SJSA1 (cell line): ENCODE results near the gene TRIM62. TPM values are rescaled to one million over a fixed set of nuclear protein-coding genes. Genes with fewer than 3 reads are reported as not detected.
"Not testable (repeated sequence)": the region's sequence is repeated elsewhere in the genome, so short reads cannot be mapped to it uniquely, and the experiment has no call there.

Source experiments
- DNase-seq, 2 experiments: peaks; one replicate each; pipeline ENCODE4 v3.0.0-alpha.2; 2015 to 2020; ENCODE audit warnings: low spot score in 2 of 2, low read depth in 1 of 2
- H3K27ac ChIP-seq: fragments of 250-450 bp; sonication (Bioruptor Pico); 2 replicates; pipeline ENCODE4 v1.5.1; 2020; ENCODE audit warnings: mild to moderate bottlenecking, moderate library complexity
- H3K27me3 ChIP-seq: fragments of 250-450 bp; sonication (Bioruptor Pico); replicated peaks from 2 replicates; pipeline ENCODE4 v1.5.1; 2020; ENCODE audit warnings: mild to moderate bottlenecking, moderate library complexity
- H3K36me3 ChIP-seq: fragments of 250-450 bp; sonication (Bioruptor Pico); 2 replicates; pipeline ENCODE4 v1.5.1; 2020; ENCODE audit warnings: mild to moderate bottlenecking
- H3K4me1 ChIP-seq: fragments of 250-450 bp; sonication (Bioruptor Pico); replicated peaks from 2 replicates; pipeline ENCODE4 v1.6.1; 2021; ENCODE audit warnings: mild to moderate bottlenecking
- H3K4me3 ChIP-seq: fragments of 250-450 bp; sonication (Bioruptor Pico); 2 replicates; pipeline ENCODE4 v1.5.1; 2020; ENCODE audit warnings: mild to moderate bottlenecking
- H3K9me3 ChIP-seq: fragments of 250-450 bp; sonication (Bioruptor Pico); replicated peaks from 2 replicates; pipeline ENCODE4 v1.5.1; 2020; ENCODE audit warnings: mild to moderate bottlenecking
- total RNA-seq: library from RNA; depleted of rRNA; stranded (reverse); fragments of >200 nt; shearing (Covaris generic); gene quantifications from 2 replicates; pipeline ENCODE4 v1.2.3, GENCODE V29; 2014

The TRIM62 gene
- total RNA-seq, 1 experiment from 2014 or later, result 6.2 TPM

GRCh38 chr1:33147275-33147996 is 34.4 kb downstream of the TRIM62 start:
- Histone ChIP-seq H3K9me3 (no peaks in the 10 kb centered on the region), H3K27ac (no peak overlapping the region), H3K36me3 (peaks cover 25% of the 10 kb centered on the region), H3K27me3 (no peaks in the 10 kb centered on the region), H3K4me1 (peaks cover 26% of the 10 kb centered on the region), H3K4me3 (no peak overlapping the region)
- no peak for DNase-seq

DNA sequence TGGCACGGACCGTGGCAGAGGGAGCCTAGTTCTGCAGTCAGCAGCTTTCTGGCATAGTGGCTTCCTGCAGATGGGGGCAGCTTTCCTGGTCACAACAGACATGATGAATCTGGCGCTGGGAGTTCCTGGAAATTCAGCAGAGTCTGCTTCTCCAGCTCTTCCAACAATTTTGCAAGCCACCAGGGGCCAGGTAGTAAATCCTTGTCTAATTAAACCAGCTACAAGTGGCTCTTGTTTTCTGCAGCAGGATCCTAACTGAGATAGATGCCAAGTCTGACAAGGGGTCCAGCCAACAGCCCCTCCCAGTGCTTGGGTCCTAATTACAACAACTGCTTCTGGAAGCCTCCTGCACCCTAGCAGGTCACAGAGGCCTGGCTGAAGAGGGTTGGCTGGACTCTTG is 35.8 kb downstream of the TRIM62 start:
- no peak overlapping the region for H3K27ac ChIP-seq
- peaks cover 28% of the 10 kb centered on the region for H3K4me1 ChIP-seq
- H3K9me3 ChIP-seq, result no peaks in the 10 kb centered on the region
- H3K4me3 ChIP-seq, result no peak overlapping the region
- H3K36me3 ChIP-seq, result peaks cover 25% of the 10 kb centered on the region
- DNase-seq, result no peak
- H3K27me3 ChIP-seq, result no peaks in the 10 kb centered on the region

DNA sequence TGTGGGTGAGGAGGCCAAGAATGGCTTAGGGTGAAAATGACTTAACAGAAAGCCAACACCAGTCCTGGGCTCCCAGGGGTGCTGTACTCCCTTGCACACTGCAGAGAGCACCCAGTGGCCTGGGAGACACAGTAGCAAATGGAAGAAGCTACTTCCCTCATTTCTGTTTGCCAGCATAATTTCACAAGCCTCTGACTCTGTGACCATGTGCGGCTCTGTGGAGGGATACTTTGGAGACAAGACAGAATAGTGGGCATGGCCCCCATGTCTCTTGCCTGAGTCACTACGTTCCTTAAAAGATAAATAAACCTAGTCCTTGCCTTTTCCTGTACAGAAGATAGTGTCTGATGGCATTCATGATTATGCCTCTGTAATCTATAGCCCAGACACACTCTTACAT is 38.1 kb downstream of the TRIM62 start:
- Histone ChIP-seq H3K4me1 (peaks cover 28% of the 10 kb centered on the region), H3K9me3 (no peaks in the 10 kb centered on the region), H3K4me3 (no peak overlapping the region), H3K36me3 (peaks cover 25% of the 10 kb centered on the region), H3K27ac (peak overlapping the region; percentile 66), H3K27me3 (no peaks in the 10 kb centered on the region)
- peak; percentile 75 to 78 for DNase-seq

DNA sequence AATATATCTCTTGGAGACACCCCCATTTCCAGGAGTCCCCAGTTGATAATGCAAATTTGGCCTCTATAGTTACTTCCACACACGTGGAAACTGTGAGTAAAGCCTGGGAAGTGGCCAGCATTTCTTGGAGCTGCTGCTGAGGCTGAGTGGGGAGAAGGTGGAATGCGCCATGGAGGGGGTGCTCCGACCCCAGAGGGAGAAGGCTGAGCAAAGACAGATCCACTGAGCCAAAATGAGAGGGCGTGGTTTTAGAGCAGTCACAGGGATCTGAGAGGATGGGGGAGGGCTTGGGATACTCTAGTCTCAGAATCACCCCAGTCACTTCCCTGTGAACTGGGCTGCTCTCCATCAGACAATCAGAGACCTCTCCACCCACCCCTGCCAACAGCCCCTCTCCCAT is 38.7 kb downstream of the TRIM62 start:
- Histone ChIP-seq H3K27me3 (no peaks in the 10 kb centered on the region), H3K9me3 (no peaks in the 10 kb centered on the region), H3K4me3 (no peak overlapping the region), H3K27ac (peak overlapping the region; percentile 66), H3K4me1 (peaks cover 28% of the 10 kb centered on the region), H3K36me3 (peaks cover 24% of the 10 kb centered on the region)
- DNase-seq, result no peak

DNA sequence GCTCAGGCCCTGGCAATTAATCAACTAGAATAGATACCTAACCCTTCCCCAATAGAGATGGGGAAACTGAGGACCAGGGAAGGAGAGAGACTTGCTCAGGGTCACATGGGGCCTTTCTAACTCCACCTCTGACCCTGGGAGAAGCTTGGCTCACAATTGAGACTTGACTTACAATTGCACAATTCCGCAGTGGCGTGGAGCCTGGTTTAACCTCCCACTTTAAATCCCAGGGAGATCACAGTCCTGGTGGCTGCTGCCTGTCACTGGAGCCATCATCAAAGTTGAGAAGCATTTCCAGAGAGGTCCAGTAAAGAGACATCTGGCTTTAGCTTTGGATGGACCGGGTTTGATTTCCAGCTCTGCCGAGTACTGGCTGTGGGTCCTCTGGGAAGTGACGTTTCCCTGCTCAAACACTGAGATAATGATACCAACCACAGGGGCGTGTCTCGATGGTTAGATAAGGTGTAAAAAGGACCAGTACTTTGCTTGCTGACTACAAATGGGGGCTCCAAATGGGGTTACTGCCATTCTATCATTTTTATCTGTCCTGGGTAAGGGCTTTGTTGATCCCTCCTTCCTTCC is 39.3 kb downstream of the TRIM62 start:
- DNase-seq, result no peak
- Histone ChIP-seq H3K27me3 (no peaks in the 10 kb centered on the region), H3K4me3 (no peak overlapping the region), H3K36me3 (peaks cover 20% of the 10 kb centered on the region), H3K27ac (peak overlapping the region; percentile 66), H3K4me1 (peaks cover 28% of the 10 kb centered on the region), H3K9me3 (no peaks in the 10 kb centered on the region)

- H3K27me3 ChIP-seq, result no peaks in the 10 kb centered on the region
- no peaks in the 10 kb centered on the region for H3K9me3 ChIP-seq
- no peak overlapping the region for H3K27ac ChIP-seq
These were observed 40.1 kb downstream of the TRIM62 start for GRCh38 chr1:33141781-33142180.

DNA sequence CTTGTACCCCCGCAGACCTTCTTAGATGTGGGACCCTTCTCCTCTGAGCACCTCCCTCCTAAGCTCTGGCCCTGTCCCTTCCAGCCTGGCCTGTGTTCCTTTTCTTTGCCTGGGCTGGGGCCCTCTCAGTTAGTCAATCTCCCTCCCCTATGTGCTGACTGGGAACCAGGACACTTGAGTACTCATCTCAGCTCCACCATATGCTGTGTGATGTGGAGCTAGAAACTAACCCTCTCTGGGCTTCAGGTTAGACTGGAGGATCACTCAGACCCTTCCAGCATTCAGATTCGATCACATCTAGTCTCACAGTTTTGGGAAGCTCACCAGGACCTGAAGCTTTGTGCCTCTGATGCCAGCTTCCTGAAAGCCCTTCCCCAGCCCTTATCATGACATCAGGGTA is 40.6 kb downstream of the TRIM62 start:
- Histone ChIP-seq H3K36me3 (peaks cover 9% of the 10 kb centered on the region), H3K27ac (no peak overlapping the region), H3K27me3 (no peaks in the 10 kb centered on the region), H3K4me3 (no peak overlapping the region), H3K4me1 (peaks cover 28% of the 10 kb centered on the region), H3K9me3 (no peaks in the 10 kb centered on the region)
- DNase-seq, result no peak

More at GRCh38 chr1:33141781-33142180, 40.1 kb downstream of the TRIM62 start:
- H3K4me1 ChIP-seq, result peaks cover 28% of the 10 kb centered on the region
- H3K4me3 ChIP-seq, result no peak overlapping the region
- H3K36me3 ChIP-seq, result peaks cover 13% of the 10 kb centered on the region
- DNase-seq, result no peak

DNA sequence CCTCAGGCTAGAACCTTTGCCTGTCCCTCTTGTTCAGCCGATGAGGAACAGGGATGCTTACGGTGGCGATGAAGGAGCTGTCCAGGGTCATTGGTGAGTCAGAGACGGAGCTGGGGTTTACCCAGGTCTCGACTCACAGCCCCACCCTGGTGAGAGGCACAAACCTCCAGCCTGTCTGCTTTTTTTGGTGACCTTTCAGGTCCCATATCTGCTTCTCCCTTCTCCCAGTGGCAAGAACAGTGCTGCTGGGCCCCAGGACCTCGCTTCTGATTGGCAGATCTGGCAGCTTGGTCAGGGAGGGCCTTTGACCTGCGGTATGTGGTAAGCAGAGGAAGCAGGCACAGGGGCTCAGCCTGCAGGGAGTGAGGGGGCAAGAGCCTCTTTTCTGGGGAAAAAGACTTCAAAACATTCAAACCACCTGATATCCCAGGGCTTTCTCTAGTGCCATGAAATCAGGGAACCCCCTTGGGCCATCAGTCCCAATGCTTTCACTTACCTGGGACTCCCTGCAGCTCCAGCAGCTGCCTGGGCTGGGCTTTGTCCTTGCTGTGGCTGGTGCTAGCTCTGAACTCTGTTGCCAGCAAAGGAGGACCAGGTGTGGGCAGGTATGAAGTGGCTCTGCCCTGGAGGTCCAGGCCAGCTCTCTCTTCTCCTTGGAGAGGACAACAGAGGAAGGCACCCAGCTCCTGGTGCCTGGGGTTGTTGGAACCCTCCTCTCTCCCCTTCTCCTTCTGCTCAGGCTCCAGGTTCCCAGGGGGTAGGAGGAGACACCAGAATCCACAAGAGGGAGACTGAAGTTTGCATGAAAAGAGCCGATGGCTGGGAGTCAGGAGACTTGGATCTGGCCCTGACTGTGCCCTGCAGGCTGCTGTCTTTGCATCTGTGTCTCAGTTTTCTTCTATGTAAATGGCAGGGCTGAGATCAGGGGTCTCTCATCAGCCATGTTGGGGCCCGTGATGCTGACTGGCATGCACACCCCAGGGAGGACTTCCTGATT is 41.4 kb downstream of the TRIM62 start:
- Histone ChIP-seq H3K4me3 (no peak overlapping the region), H3K27me3 (no peaks in the 10 kb centered on the region), H3K36me3 (peaks cover 9% of the 10 kb centered on the region), H3K9me3 (no peaks in the 10 kb centered on the region), H3K4me1 (peaks cover 28% of the 10 kb centered on the region), H3K27ac (no peak overlapping the region)
- no peak for DNase-seq

DNA sequence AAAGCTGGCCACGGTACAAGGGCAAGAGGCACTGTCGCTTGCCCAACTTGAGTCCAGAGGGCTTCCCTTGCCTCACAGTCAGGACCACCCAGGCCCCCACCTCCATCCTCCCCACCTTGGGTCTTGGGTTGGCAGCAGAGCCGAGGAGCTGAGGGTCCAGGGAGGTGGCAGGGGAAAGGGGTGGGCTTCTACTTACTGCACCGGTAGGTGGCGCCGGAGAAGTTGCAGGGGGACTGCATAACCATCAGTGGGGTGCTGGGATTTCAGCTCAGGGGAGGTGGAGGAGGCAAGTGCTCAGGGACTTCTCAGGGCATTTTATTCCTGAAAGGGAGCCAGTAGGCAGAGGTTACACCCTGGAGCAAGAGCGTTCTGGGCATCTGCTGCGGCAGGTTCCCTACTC is 44.0 kb downstream of the TRIM62 start:
- Histone ChIP-seq H3K4me3 (no peak overlapping the region), H3K27ac (no peak overlapping the region)

GRCh38 chr1:33136041-33136440 is 45.8 kb downstream of the TRIM62 start:
- H3K36me3 ChIP-seq, H3K4me3 ChIP-seq, H3K9me3 ChIP-seq, H3K27ac ChIP-seq, H3K4me1 ChIP-seq, H3K27me3 ChIP-seq, DNase-seq: not testable (repeated sequence)

More for the DNA sequence above, 44.0 kb downstream of the TRIM62 start:
- no peaks in the 10 kb centered on the region for H3K36me3 ChIP-seq
- DNase-seq, result peak in 1 of 2 experiments; percentile 59
- H3K27me3 ChIP-seq, result no peaks in the 10 kb centered on the region
- no peaks in the 10 kb centered on the region for H3K9me3 ChIP-seq
- H3K4me1 ChIP-seq, result peaks cover 6% of the 10 kb centered on the region

DNA sequence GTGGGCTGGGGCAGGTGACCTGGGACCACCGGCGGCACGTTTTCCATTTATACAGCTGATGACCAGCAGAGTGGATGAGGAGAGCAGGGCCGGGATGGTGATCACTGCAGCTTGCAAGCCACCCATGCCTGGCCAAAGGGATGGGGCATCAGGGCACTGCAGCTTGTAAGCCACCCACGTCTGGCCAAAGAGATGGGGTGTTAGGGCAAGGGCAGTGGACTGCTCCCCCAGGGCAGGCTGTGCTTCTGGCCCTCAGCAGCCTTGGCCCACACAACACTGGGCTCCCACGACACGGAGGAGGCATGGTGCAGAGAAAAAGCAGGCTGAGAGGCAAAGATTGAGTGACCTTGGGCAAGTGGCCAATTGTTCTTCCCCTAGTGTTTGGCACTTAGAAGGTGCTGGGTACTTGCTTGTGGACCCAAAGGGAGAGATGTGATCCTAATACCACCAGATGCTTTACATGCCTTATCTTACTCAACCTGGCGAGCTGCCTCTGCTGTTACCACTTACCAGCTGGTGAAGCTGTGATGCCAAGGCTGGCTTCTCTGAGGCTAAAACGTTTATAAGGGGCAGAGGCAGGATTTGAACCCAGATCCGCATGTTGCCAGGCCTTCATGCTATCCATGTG is 48.3 kb downstream of the TRIM62 start:
- Histone ChIP-seq H3K4me1 (no peaks in the 10 kb centered on the region; the same call in 1 of the 2 replicates), H3K27ac (no peak overlapping the region), H3K36me3 (no peaks in the 10 kb centered on the region), H3K27me3 (no peaks in the 10 kb centered on the region), H3K9me3 (no peaks in the 10 kb centered on the region), H3K4me3 (no peak overlapping the region)
- no peak for DNase-seq

DNA sequence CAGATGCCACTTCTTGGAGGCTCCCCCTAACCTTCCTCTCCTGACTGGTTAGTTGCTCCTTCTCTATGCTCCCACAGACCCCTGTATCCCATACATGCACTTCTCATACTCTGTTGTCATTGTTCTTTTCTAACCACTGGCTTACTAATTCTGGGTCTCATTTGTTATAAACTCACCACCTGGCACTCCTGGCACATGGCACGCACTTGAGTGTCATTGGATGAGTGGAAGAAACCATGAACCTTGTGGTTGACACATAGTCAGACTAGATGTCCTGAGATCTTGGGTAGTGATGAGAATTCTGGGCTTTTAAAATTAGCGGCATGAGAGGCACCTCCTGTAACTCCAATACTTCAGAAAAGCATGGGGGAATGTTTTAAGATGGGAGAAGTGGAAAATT is 49.3 kb downstream of the TRIM62 start:
- no peak for DNase-seq
- Histone ChIP-seq H3K27ac (no peak overlapping the region), H3K27me3 (no peaks in the 10 kb centered on the region), H3K36me3 (no peaks in the 10 kb centered on the region), H3K4me1 (peaks cover 8% of the 10 kb centered on the region), H3K9me3 (no peaks in the 10 kb centered on the region), H3K4me3 (no peak overlapping the region)

- no peaks in the 10 kb centered on the region for H3K9me3 ChIP-seq
- no peak overlapping the region for H3K27ac ChIP-seq
- H3K4me3 ChIP-seq, result no peak overlapping the region
- DNase-seq, result no peak
- H3K36me3 ChIP-seq, result no peaks in the 10 kb centered on the region
- H3K27me3 ChIP-seq, result no peaks in the 10 kb centered on the region
- H3K4me1 ChIP-seq, result peaks cover 11% of the 10 kb centered on the region
These were observed 50.7 kb downstream of the TRIM62 start for GRCh38 chr1:33131191-33131590.
